ENCODE results near the gene TSKU. TPM values are rescaled to one million over a fixed set of nuclear protein-coding genes. Genes with fewer than 3 reads are reported as not detected.

TSKU gene
- total RNA-seq = 16.9 and 18.3 TPM in 2 replicates

GRCh38 chr11:76783294-76783895 lies at the start of gene TSKU:
Gene TSKU (plus strand): TSS chr11:76783356. CDS start chr11:76795617, 12,261 bp downstream.

Other genes starting within 250 kb of the TSKU start
- 129 and 139 TPM in 2 replicates for gene LRRC32, start 112.6 kb upstream of the TSKU start, total RNA-seq
- 25.6 and 43.5 TPM in 2 replicates for gene ACER3, start 77.6 kb downstream of the TSKU start, total RNA-seq

All from mammary microvascular endothelial cell (primary cell).